HG02840 (cell line): ENCODE measurements around the gene FGF14.

Experiments
- ATAC-seq: cut with Tn5 transposase; IDR thresholded peaks from one replicate; pipeline ENCODE4 v1.9.1; 2021; ENCODE audit warnings: mild to moderate bottlenecking, moderate library complexity, moderate number of reproducible peaks; ENCODE audit not compliant: unreplicated experiment, low FRiP score

FGF14 gene

DNA sequence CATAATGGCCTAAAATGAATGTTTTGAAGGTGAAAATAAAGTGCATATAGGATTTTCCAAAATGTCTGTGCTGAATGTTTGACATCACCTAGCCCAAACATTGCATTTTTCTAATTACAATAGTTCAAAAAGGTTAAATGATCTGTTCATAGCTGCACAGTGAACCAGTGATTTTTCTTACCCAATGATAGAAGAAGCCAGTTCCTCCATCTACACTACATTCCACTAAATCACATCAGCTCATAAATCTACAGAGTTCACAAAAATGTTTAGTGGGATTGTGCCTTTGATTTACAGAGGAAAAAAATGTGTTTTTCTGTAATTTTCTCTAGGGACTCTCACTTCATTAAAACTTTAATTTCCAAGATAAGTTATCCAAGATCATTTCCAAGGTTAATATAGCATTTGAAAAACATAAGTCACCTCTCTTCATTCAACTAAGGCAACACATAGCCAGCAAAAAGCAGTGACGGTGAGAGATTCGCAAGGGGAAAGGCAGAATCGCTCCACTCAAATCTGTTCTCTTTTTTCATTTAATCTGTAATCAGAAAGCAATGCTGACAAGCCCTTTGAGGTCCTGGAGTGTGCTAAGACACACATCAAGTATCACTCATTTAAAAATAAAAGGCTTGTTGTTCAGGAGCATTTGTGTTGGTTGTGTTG, 194.0 kb downstream of the FGF14 start:
- ATAC-seq, result no peak

- ATAC-seq, result no peak
Measured at GRCh38 chr13:102203718-102204117, 198.1 kb downstream of the FGF14 start.

- ATAC-seq, result no peak
Measured at GRCh38 chr13:102198418-102199311, 203.2 kb downstream of the FGF14 start.

GRCh38 chr13:102197193-102197592, 204.7 kb downstream of the FGF14 start:
- no peak for ATAC-seq

DNA sequence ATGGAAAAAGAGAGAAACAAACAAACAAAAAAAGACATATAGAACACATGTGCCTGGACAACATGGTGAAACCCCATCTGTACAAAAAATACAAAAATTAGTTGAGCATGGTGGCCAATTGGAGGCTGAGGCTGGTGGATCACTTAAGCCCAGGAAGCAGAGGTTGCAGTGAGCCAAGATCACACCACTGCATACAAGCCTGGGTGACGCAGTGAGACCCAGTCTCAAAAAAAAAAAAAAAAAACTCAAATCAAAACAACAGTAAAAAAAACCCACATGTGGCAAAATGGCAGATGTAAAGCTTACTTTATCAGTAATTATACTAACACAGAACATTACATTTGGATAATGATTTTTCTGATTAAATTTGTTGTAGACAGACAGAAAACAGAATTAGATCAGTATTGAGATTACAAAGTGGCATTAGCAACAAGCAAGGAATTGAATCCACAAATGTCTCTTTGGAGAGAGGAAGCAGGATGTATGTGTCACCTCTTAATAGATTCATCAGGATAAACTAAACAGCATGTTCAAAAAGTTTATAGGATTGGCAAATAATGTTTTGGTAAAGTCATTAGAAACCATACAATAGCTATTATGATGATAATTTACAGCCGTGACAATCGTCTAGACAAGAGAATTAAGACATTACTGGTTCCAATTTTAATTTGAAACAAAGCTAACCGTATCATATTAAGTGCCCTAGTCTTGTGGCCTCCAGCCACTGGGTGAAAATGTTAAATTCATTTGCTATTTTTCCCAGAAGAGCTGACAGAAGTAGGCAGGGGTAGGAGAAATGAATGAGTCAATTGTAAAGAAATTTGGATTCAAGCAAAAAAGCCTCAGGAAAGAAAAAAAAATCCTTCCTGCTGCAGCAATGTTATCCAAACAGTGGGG, 206.0 kb downstream of the FGF14 start:
- ATAC-seq, result no peak

GRCh38 chr13:102192858-102193257, 209.0 kb downstream of the FGF14 start:
- ATAC-seq, result no peak

DNA sequence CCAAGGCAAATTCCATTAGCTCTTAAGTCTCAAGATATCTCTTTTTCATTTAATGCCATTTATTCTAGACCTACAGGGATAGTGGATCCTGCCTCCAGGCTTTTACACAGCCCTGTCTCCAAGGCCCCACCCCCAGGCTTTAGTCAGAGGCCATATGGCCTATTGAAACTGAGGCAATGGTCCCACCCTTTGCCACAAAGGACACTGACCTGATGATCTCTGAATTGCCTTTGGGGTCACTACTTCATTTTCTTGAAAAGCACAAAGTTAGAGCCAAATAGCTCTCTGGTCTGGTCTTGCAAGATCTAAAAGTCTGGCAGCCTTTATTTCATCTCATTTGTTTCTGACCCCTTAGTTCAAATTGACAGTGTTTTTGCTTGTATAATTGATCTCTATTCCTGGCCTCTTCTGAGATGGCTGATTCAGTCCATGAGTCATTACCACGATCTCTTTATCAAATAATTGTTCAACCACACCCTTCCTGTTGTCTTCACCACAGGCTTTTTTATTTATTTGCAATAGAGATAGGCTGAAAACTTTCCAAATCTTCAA, 209.8 kb downstream of the FGF14 start:
- no peak for ATAC-seq

DNA sequence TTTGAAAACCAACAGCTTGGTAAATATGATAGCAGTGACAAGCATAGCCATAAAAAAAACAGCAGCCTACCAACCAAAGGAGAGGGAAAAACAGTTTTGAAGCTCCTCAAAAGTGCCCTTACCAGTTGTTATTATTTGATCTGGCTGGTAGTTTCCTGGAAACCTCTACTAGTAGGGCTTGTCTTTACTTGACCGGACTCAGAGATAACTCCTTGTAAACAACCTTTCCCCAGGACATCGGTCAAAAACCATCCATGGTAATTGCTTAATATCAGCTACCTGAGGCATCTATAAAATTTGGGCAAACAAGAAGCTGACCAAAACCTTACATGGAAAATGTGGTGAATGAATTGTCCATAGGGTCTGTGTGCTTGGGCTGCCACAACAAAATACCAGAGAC, 210.9 kb downstream of the FGF14 start:
- no peak for ATAC-seq

- no peak for ATAC-seq
Measured at GRCh38 chr13:102187313-102187712, 214.5 kb downstream of the FGF14 start.

- ATAC-seq, result no peak
Measured at GRCh38 chr13:102185375-102185984, 216.4 kb downstream of the FGF14 start.

GRCh38 chr13:102183509-102184182, 218.2 kb downstream of the FGF14 start:
- ATAC-seq, result no peak

GRCh38 chr13:102182170-102182569, 219.7 kb downstream of the FGF14 start:
- ATAC-seq, result no peak

DNA sequence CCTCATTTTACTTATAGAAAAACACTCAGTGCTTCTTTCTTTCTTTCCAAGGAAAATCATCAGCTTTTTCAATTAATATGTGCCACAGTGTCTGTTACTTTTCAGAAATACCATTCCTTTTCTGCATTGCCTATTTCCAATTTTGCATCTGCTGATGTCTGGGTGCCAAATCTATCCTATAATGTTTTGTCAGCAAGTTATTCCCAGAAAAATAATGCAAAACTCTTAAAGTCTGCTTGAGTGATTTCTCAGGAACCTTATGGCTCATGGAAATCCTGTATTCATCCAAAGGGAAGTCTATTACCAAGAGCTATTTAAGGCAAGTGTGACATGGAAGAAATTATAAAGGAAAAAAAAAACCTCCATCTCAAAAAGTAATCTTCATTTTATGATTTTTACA, 224.4 kb downstream of the FGF14 start:
- no peak for ATAC-seq

GRCh38 chr13:102176846-102177245, 225.0 kb downstream of the FGF14 start:
- no peak for ATAC-seq

- no peak for ATAC-seq
Measured at GRCh38 chr13:102172406-102172805, 229.4 kb downstream of the FGF14 start.

- ATAC-seq, result no peak
Measured at GRCh38 chr13:102170305-102170704, 231.5 kb downstream of the FGF14 start.

DNA sequence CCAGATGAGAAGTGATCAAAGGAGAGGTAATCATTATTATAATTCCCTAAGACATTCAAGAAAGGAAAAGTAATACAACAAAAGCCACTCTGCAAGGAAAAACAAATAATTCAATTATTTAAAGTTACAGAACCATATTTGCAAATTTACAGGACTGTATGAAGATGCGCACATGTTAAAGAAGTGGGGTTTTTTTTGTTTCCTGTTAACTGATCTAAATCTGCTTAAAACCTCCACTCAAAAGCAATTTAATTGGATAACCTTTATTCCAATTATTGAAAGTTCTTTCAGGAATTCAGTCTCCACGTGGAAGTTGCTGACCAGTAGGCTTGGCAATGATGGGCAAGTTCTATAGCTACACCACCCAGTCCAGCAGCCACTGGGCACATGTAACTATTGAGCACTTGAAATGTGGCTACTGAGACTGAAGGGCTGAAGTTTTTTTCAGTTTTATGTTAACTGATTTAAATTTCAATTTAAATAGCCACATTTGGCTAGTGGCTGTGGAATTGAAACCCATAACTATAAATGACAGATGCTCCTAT, 232.3 kb downstream of the FGF14 start:
- ATAC-seq, result no peak

- ATAC-seq, result no peak
Measured at GRCh38 chr13:102152790-102153189, 249.1 kb downstream of the FGF14 start.

DNA sequence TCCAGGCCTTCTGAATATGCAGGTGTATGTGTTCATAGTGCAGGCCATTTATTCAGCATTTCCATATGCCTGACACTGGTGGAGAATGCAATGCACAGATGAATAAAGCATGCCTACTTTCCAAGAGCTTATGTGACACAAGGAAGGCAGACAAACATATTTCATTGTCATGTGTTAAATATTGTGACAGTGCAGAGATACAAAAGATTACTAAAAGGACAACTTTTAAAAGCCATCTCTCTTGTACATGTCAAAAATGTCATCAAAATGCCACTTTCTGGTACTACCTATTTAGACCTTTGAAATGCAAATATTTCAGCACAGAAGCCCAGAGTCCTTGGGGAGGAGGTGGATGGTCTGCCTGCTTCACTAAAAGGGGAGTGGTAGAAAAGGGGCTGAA, 254.5 kb downstream of the FGF14 start:
- no peak for ATAC-seq
